ENCODE measurements around the gene UBE4B. TPM values are rescaled to one million over a fixed set of nuclear protein-coding genes. Genes with fewer than 3 reads are reported as not detected.

UBE4B gene
- total and polyA plus RNA-seq, 2 of the 13 experiments (the other 11 are each of a cell fraction or from before 2014, with no cell fraction given) = 15.2 to 24.8 TPM

DNA sequence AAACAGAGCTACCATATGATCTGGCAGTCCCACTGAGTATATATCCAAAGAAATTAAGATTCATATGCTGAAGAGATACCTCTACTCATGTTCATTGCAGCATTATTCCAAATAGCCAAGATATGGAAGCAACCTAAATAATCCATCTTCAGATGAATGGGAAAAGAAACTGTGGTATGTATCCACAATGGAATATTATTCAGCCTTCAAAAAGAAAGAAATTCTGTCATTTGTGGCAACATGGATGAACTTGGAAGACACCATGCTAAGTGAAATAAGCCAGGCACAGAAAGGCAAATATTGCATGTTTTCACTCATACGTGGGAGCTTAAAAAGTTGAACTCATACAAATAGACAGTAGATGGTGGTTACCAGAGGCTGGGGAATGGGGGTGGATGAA is 47.8 kb downstream of the UBE4B start:
- Histone ChIP-seq H3K27ac (ENCODE audit: extremely low read length, insufficient read depth, low read length) (no peak overlapping the region), H2AFZ (ENCODE audit: low read length) (no peak overlapping the region), H3K4me3 (replicated peaks in 1 of 3; ENCODE audit: insufficient read depth in 1 of 3, low read depth in 2 of 3, low read length in 3 of 3) (no peak overlapping the region), H3K9ac (ENCODE audit: insufficient read depth, low read depth, low read length) (no peak overlapping the region), H3K27me3 (ENCODE audit: control insufficient read depth in 1 of 2, insufficient read depth in 2 of 2, low read length in 2 of 2) (no peaks in the 10 kb centered on the region), H3K36me3 (replicated peaks in 1 of 2; ENCODE audit: control insufficient read depth in 1 of 2, insufficient read depth in 2 of 2, low read length in 2 of 2) (peaks cover 0 to 30% of the 10 kb centered on the region in 2 experiments), H4K20me1 (ENCODE audit: insufficient read depth, low read length) (no peaks in the 10 kb centered on the region), H3K79me2 (ENCODE audit: insufficient read depth, low read length) (peaks cover 5% of the 10 kb centered on the region), H3K9me3 (ENCODE audit: low read length) (no peaks in the 10 kb centered on the region), H3K4me2 (ENCODE audit: low read depth, low read length) (no peak overlapping the region), H3K4me1 (ENCODE audit: insufficient read depth, low read length) (peaks cover 23% of the 10 kb centered on the region)
- WGBS (ENCODE audit: low lambda C conversion rate) = 97% methylated on average over 1 of the region's 1 CpG
- intact Hi-C loops (cut with micrococcal nuclease; ENCODE audit: unreplicated experiment) = no loop called here
- in situ Hi-C loops (cut with HindIII; ENCODE audit: extremely low pct_ligation_motif_present, low pct_unique_long_range_greater_than_20kb) = no loop called here
- TF ChIP-seq ZNF773 (CRISPR knock-in tag; IDR thresholded peaks at IDR 0.05; ENCODE audit: borderline replicate concordance) (no peak), SAP130 (CRISPR knock-in tag; IDR thresholded peaks at IDR 0.05; ENCODE audit: low read depth) (no peak), PLRG1 (conservative IDR thresholded peaks at IDR 0.05) (no peak), ZNF263 (CRISPR knock-in tag; IDR thresholded peaks at IDR 0.05) (no peak)
- TF ChIP-seq, protein P1, sequence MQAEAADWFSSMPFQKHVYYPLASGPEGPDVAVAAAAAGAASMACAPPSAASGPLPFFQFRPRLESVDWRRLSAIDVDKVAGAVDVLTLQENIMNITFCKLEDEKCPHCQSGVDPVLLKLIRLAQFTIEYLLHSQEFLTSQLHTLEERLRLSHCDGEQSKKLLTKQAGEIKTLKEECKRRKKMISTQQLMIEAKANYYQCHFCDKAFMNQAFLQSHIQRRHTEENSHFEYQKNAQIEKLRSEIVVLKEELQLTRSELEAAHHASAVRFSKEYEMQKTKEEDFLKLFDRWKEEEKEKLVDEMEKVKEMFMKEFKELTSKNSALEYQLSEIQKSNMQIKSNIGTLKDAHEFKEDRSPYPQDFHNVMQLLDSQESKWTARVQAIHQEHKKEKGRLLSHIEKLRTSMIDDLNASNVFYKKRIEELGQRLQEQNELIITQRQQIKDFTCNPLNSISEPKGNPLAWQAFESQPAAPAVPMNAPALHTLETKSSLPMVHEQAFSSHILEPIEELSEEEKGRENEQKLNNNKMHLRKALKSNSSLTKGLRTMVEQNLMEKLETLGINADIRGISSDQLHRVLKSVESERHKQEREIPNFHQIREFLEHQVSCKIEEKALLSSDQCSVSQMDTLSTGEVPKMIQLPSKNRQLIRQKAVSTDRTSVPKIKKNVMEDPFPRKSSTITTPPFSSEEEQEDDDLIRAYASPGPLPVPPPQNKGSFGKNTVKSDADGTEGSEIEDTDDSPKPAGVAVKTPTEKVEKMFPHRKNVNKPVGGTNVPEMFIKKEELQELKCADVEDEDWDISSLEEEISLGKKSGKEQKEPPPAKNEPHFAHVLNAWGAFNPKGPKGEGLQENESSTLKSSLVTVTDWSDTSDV (CRISPR knock-in tag; IDR thresholded peaks at IDR 0.05) = no peak
- TF ChIP-seq, protein P2, sequence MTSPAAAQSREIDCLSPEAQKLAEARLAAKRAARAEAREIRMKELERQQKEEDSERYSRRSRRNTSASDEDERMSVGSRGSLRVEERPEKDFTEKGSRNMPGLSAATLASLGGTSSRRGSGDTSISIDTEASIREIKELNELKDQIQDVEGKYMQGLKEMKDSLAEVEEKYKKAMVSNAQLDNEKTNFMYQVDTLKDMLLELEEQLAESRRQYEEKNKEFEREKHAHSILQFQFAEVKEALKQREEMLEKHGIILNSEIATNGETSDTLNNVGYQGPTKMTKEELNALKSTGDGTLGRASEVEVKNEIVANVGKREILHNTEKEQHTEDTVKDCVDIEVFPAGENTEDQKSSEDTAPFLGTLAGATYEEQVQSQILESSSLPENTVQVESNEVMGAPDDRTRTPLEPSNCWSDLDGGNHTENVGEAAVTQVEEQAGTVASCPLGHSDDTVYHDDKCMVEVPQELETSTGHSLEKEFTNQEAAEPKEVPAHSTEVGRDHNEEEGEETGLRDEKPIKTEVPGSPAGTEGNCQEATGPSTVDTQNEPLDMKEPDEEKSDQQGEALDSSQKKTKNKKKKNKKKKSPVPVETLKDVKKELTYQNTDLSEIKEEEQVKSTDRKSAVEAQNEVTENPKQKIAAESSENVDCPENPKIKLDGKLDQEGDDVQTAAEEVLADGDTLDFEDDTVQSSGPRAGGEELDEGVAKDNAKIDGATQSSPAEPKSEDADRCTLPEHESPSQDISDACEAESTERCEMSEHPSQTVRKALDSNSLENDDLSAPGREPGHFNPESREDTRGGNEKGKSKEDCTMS (CRISPR knock-in tag; conservative IDR thresholded peaks at IDR 0.05) = no peak
- CTCF ChIA-PET (ENCODE audit: low intra/inter-chr PET ratio, low total read pairs) = no interaction called here
- DNase-seq (ENCODE audit: low spot score) (no peak), ATAC-seq (no peak), FAIRE-seq (no peak)
- POLR2A ChIA-PET = no interaction called here
- no TSS peak for BruUV-seq (replicated peaks)

All from HepG2 (cell line).